NCI-H748 treated with DMSO at 0.1 percent for 48 hours (cell line): ENCODE results near the gene KRT16.
A peak's percentile ranks its signal among the peaks of the same experiment; 100 is the strongest.
"Not testable (repeated sequence)": the region's sequence is repeated elsewhere in the genome, so short reads cannot be mapped to it uniquely, and the experiment has no call there.

Source experiments
- DNase-seq: peaks from one replicate; lab custom pipeline; 2025; lab: John Stamatoyannopoulos, UW

The KRT16 gene

GRCh38 chr17:41612376-41613160, at the start of gene KRT16:
TSS of gene KRT16 (minus strand) at chr17:41612767. CDS start at chr17:41612688, 79 bp downstream.
- DNase-seq, result not testable (repeated sequence)

GRCh38 chr17:41660221-41660711, 47.7 kb upstream of the KRT16 start:
- DNase-seq, result no peak

GRCh38 chr17:41659427-41660212, 47.1 kb upstream of the KRT16 start:
- no peak for DNase-seq

GRCh38 chr17:41658846-41659245, 46.3 kb upstream of the KRT16 start:
- DNase-seq, result no peak

- DNase-seq, result no peak
Observed at GRCh38 chr17:41657936-41658335, 45.4 kb upstream of the KRT16 start.

- no peak for DNase-seq
Observed at GRCh38 chr17:41657176-41657754, 44.7 kb upstream of the KRT16 start.

- no peak for DNase-seq
Observed at GRCh38 chr17:41656249-41657023, 43.9 kb upstream of the KRT16 start.

- DNase-seq, result no peak
Observed at GRCh38 chr17:41655611-41656111, 43.1 kb upstream of the KRT16 start.

- DNase-seq, result no peak
Observed at GRCh38 chr17:41654678-41655607, 42.4 kb upstream of the KRT16 start.

GRCh38 chr17:41653892-41654677, 41.5 kb upstream of the KRT16 start:
- no peak for DNase-seq

GRCh38 chr17:41653421-41653820, 40.9 kb upstream of the KRT16 start:
- no peak for DNase-seq

GRCh38 chr17:41652461-41652970, 39.9 kb upstream of the KRT16 start:
- DNase-seq, result no peak

GRCh38 chr17:41651625-41652460, 39.3 kb upstream of the KRT16 start:
- no peak for DNase-seq

- DNase-seq, result no peak
Observed at GRCh38 chr17:41650794-41651624, 38.4 kb upstream of the KRT16 start.

GRCh38 chr17:41649923-41650519, 37.5 kb upstream of the KRT16 start:
- DNase-seq, result no peak

GRCh38 chr17:41648411-41649195, 36.0 kb upstream of the KRT16 start:
- peak; percentile 40 for DNase-seq
